RCC 7860 (cell line): Measurements from ENCODE around the gene NXPH1.

ENCODE experiments used
- DNase-seq: peaks from one replicate; pipeline ENCODE4 v3.0.0-alpha.2; 2015; ENCODE audit warnings: low spot score
- FAIRE-seq: peaks from 2 replicates; lab custom pipeline; 2012; peaks lifted over from hg19 to GRCh38; lab: Jason Lieb, UNC

Gene NXPH1

GRCh38 chr7:8783229-8783628 is 349.8 kb downstream of the NXPH1 start:
- FAIRE-seq (no peak), DNase-seq (no peak)

- FAIRE-seq (no peak), DNase-seq (no peak)
Observed at GRCh38 chr7:8785081-8785480, 351.7 kb downstream of the NXPH1 start.

GRCh38 chr7:8800986-8801385 is 367.6 kb downstream of the NXPH1 start:
- DNase-seq (no peak), FAIRE-seq (no peak)
